Measurements from ENCODE around the gene ELMOD3.

- no peak for TF ChIP-seq EZH2 (IDR thresholded peaks at IDR 0.05; ENCODE audit: borderline replicate concordance, insufficient read depth, low read length, poor library complexity, severe bottlenecking)
- no peak for TF ChIP-seq CTCF (IDR thresholded peaks at IDR 0.05; ENCODE audit: poor library complexity, severe bottlenecking)
- no peak for TF ChIP-seq REST (IDR thresholded peaks at IDR 0.05; ENCODE audit: borderline replicate concordance)
- TF ChIP-seq SMC3 (conservative IDR thresholded peaks at IDR 0.05; ENCODE audit: poor library complexity): no peak
- TF ChIP-seq POLR2AphosphoS5 (IDR thresholded peaks at IDR 0.05): no peak
- no peak for TF ChIP-seq EP300 (conservative IDR thresholded peaks at IDR 0.05; ENCODE audit: poor library complexity, severe bottlenecking)
These were observed 46.2 kb downstream of the ELMOD3 start for GRCh38 chr2:85400541-85401463.

Data from neural cell (in vitro differentiated cells).